ENCODE measurements around the gene CRYZ. TPM values are rescaled to one million over a fixed set of nuclear protein-coding genes. Genes with fewer than 3 reads are reported as not detected.
A peak's percentile ranks its signal among the peaks of the same experiment; 100 is the strongest.

CRYZ gene
- total and polyA plus RNA-seq, 11 donors = 12.7 to 54.1 (median 38.6) TPM

- H3K4me3 ChIP-seq = no peak overlapping the region
- peaks cover 0 to 14% (median 10%) of the 10 kb centered on the region in 9 donors for H3K36me3 ChIP-seq
- intact Hi-C loops (cut with DNase I) = no loop called here
- DNase-seq = no peak
- H3K27me3 ChIP-seq = no peaks in the 10 kb centered on the region
- TF ChIP-seq CTCF (IDR thresholded peaks at IDR 0.05) = no peak
- TF ChIP-seq POLR2A (IDR thresholded peaks at IDR 0.05) = no peak
- WGBS, 4 donors = 54 to 83% (median 59%) methylated on average over 2 of the region's 2 CpGs
- no peak overlapping the region for H3K27ac ChIP-seq
- H3K9me3 ChIP-seq = no peaks in the 10 kb centered on the region
- ATAC-seq = peak in 2 of 4 donors; percentile 38 to 50
- peaks cover 0 to 9% (median 0%) of the 10 kb centered on the region in 12 donors for H3K4me1 ChIP-seq
Observed at GRCh38 chr1:74697832-74698231, 35.0 kb downstream of the CRYZ start.

GRCh38 chr1:74693473-74693872, 39.4 kb downstream of the CRYZ start:
- no peak for TF ChIP-seq POLR2A (IDR thresholded peaks at IDR 0.05)
- no peak for TF ChIP-seq CTCF (IDR thresholded peaks at IDR 0.05)
- H3K4me1 ChIP-seq = peaks cover 0 to 8% (median 0%) of the 10 kb centered on the region in 12 donors
- H3K4me3 ChIP-seq = no peak overlapping the region
- ATAC-seq (no peak), DNase-seq (no peak)
- no peak overlapping the region for H3K27ac ChIP-seq
- H3K9me3 ChIP-seq = no peaks in the 10 kb centered on the region
- H3K27me3 ChIP-seq = no peaks in the 10 kb centered on the region
- WGBS, 4 donors = 43 to 68% (median 61%) methylated on average over 2 of the region's 2 CpGs
- no peaks in the 10 kb centered on the region for H3K36me3 ChIP-seq
- intact Hi-C loops (cut with DNase I) = no loop called here

- no peaks in the 10 kb centered on the region for H3K27me3 ChIP-seq
- ATAC-seq (no peak), DNase-seq (no peak)
- intact Hi-C loops (cut with DNase I) = no loop called here
- 85 to 89% (median 86%) methylated on average over 4 of the region's 4 CpGs for WGBS, 4 donors
- no peak overlapping the region for H3K4me3 ChIP-seq
- TF ChIP-seq POLR2A (IDR thresholded peaks at IDR 0.05) (no peak), CTCF (IDR thresholded peaks at IDR 0.05) (no peak)
- H3K36me3 ChIP-seq = no peaks in the 10 kb centered on the region
- H3K4me1 ChIP-seq = no peaks in the 10 kb centered on the region
- no peak overlapping the region for H3K27ac ChIP-seq
- H3K9me3 ChIP-seq = no peaks in the 10 kb centered on the region
Observed at GRCh38 chr1:74690909-74691308, 41.9 kb downstream of the CRYZ start.

- TF ChIP-seq CTCF (IDR thresholded peaks at IDR 0.05) (no peak), POLR2A (IDR thresholded peaks at IDR 0.05) (no peak)
- Histone ChIP-seq H3K27me3 (no peaks in the 10 kb centered on the region), H3K36me3 (no peaks in the 10 kb centered on the region), H3K4me3 (no peak overlapping the region), H3K9me3 (no peaks in the 10 kb centered on the region), H3K27ac (no peak overlapping the region), H3K4me1 (no peaks in the 10 kb centered on the region)
- no peak for DNase-seq
- 1 to 31% (median 15%) methylated on average over 2 of the region's 2 CpGs for WGBS, 4 donors
- ATAC-seq = no peak
- intact Hi-C loops (cut with DNase I) = no loop called here
Observed at GRCh38 chr1:74690364-74690696, 42.5 kb downstream of the CRYZ start.
